Keratinocyte (primary cell): ENCODE measurements around the gene OMP. TPM values are rescaled to one million over a fixed set of nuclear protein-coding genes. Genes with fewer than 3 reads are reported as not detected.

Source experiments
- DNase-seq: peaks from one replicate; pipeline ENCODE4 v3.0.0-alpha.2; 2011; ENCODE audit warnings: low read depth, missing footprints, low spot score
- FAIRE-seq: peaks from 2 replicates; lab custom pipeline; 2011; peaks lifted over from hg19 to GRCh38; lab: Jason Lieb, UNC
- H2AFZ ChIP-seq: 2 replicates; pipeline ENCODE4 v1.6.0; 2012; ENCODE audit warnings: low read length, control low read depth, inconsistent platforms; ENCODE audit not compliant: control insufficient read depth
- H3K27ac ChIP-seq: 2 replicates; pipeline ENCODE4 v1.5.1; 2011; ENCODE audit warnings: low read length; ENCODE audit not compliant: control insufficient read depth, insufficient read depth
- H3K27me3 ChIP-seq: 3 replicates; pipeline ENCODE4 v1.6.0; 2011; ENCODE audit warnings: low read length; ENCODE audit not compliant: control insufficient read depth, insufficient read depth; ENCODE audit errors: extremely low read depth
- H3K36me3 ChIP-seq, 2 experiments: 2 replicates in 1 of 2; 3 replicates in 1 of 2; pipeline ENCODE4 v1.5.1; 2011; ENCODE audit warnings: low read length in 2 of 2, mild to moderate bottlenecking in 1 of 2; ENCODE audit not compliant: control insufficient read depth in 2 of 2, insufficient read depth in 2 of 2; ENCODE audit errors: extremely low read depth in 1 of 2
- H3K4me1 ChIP-seq: 3 replicates; pipeline ENCODE4 v1.5.1; 2011; ENCODE audit warnings: low read length; ENCODE audit not compliant: control insufficient read depth, insufficient read depth; ENCODE audit errors: extremely low read depth
- H3K4me2 ChIP-seq: 3 replicates; pipeline ENCODE4 v1.6.0; 2011; ENCODE audit warnings: low read depth, low read length; ENCODE audit not compliant: control insufficient read depth, insufficient read depth; ENCODE audit errors: extremely low read depth
- H3K4me3 ChIP-seq, 3 experiments: fragments of 200-600 bp in 1 of 3; sonication (generic) in 1 of 3; 2 replicates in 2 of 3; 3 replicates in 1 of 3; pipeline ENCODE4 v1.5.1; 2011 to 2016; ENCODE audit warnings: low read length in 3 of 3, mild to moderate bottlenecking in 3 of 3, control low read depth in 2 of 3, inconsistent platforms in 1 of 3, low read depth in 1 of 3, mixed read lengths in 1 of 3, mixed run types in 1 of 3, moderate library complexity in 1 of 3; ENCODE audit not compliant: control insufficient read depth in 2 of 3, insufficient read depth in 2 of 3; ENCODE audit errors: extremely low read depth in 1 of 3
- H3K79me2 ChIP-seq: 2 replicates; pipeline ENCODE4 v1.6.0; 2012; ENCODE audit warnings: low read length; ENCODE audit not compliant: control insufficient read depth, insufficient read depth
- H3K9ac ChIP-seq: 3 replicates; pipeline ENCODE4 v1.6.0; 2011; ENCODE audit warnings: low read length; ENCODE audit not compliant: control insufficient read depth, insufficient read depth; ENCODE audit errors: extremely low read depth
- H3K9me1 ChIP-seq: 3 replicates; pipeline ENCODE4 v1.6.0; 2011; ENCODE audit warnings: low read length; ENCODE audit not compliant: control insufficient read depth, insufficient read depth; ENCODE audit errors: extremely low read depth
- H3K9me3 ChIP-seq: 2 replicates; pipeline ENCODE4 v1.5.1; 2012; ENCODE audit warnings: low read depth, low read length; ENCODE audit not compliant: control insufficient read depth
- H4K20me1 ChIP-seq: 3 replicates; pipeline ENCODE4 v1.6.0; 2011; ENCODE audit warnings: low read length; ENCODE audit not compliant: control insufficient read depth, insufficient read depth; ENCODE audit errors: extremely low read depth
- CTCF ChIP-seq, 3 experiments: IDR thresholded peaks in 1 of 3; conservative IDR thresholded peaks in 1 of 3; optimal IDR thresholded peaks in 1 of 3; 2 replicates in 2 of 3; 3 replicates in 1 of 3; pipeline versions ENCODE3 to v1.5.1; 2011; ENCODE audit warnings: low read length in 3 of 3, mild to moderate bottlenecking in 3 of 3, moderate library complexity in 2 of 3, control low read depth in 1 of 3, inconsistent platforms in 1 of 3; ENCODE audit not compliant: insufficient read depth in 2 of 3; ENCODE audit errors: extremely low read depth in 1 of 3
- EZH2 ChIP-seq: IDR thresholded peaks from one replicate; pipeline ENCODE4 v1.6.1; 2012; ENCODE audit warnings: inconsistent platforms, mild to moderate bottlenecking, low read length, moderate library complexity
- dilution Hi-C: fragments of 300-500 bp; cut with MboI; formaldehyde crosslinking; loops from one replicate; pipeline ENCODE4 v1.7.0; 2020; ENCODE audit warnings: low sequenced_read_pairs; ENCODE audit not compliant: extremely low pct_ligation_motif_present
- polyA plus RNA-seq, 5 experiments: library from polyadenylated mRNA; depleted of rRNA in 3 of 5; stranded (reverse) in 3 of 5; stranded (forward) in 1 of 5; unstranded in 1 of 5; fragments of >200 nt; gene quantifications; 1 replicate in 1 of 5; 2 replicates in 3 of 5; 3 replicates in 1 of 5; pipeline versions ENCODE4 v1.2.1 to v1.2.3, GENCODE V29; 2011 to 2012; ENCODE audit warnings: missing spikeins in 2 of 5, low read depth in 1 of 5, low replicate concordance in 1 of 5

OMP gene
- polyA plus RNA-seq, 1 donor (not counting 4 experiments of a cell fraction or from before 2014, with no cell fraction given) = not detected

GRCh38 chr11:77085652-77086051, 17.0 kb upstream of the OMP start:
- dilution Hi-C loops = no loop called here

GRCh38 chr11:77086521-77087472, 15.8 kb upstream of the OMP start:
- Histone ChIP-seq H3K9ac (no peak overlapping the region), H3K79me2 (no peaks in the 10 kb centered on the region), H3K27me3 (no peaks in the 10 kb centered on the region), H3K9me3 (no peaks in the 10 kb centered on the region), H3K9me1 (no peaks in the 10 kb centered on the region), H3K4me2 (no peak overlapping the region), H2AFZ (no peak overlapping the region), H3K4me3 (no peak overlapping the region), H4K20me1 (no peaks in the 10 kb centered on the region), H3K27ac (no peak overlapping the region), H3K4me1 (peaks cover 3% of the 10 kb centered on the region), H3K36me3 (no peaks in the 10 kb centered on the region)
- no peak for DNase-seq
- TF ChIP-seq EZH2 (no peak), CTCF (optimal IDR thresholded peaks at IDR 0.05 in 1 of 3, IDR thresholded peaks at IDR 0.05 in 1 of 3, conservative IDR thresholded peaks at IDR 0.05 in 1 of 3; ENCODE audit: extremely low read depth in 1 of 3, insufficient read depth in 2 of 3, low read length in 3 of 3) (no peak)
- no peak for FAIRE-seq
- dilution Hi-C loops = no loop called here

More at GRCh38 chr11:77085652-77086051, 17.0 kb upstream of the OMP start:
- Histone ChIP-seq H3K27ac (no peak overlapping the region), H3K4me3 (no peak overlapping the region), H3K9me1 (no peaks in the 10 kb centered on the region), H3K36me3 (no peaks in the 10 kb centered on the region), H3K4me2 (no peak overlapping the region), H3K79me2 (no peaks in the 10 kb centered on the region), H4K20me1 (no peaks in the 10 kb centered on the region), H3K27me3 (no peaks in the 10 kb centered on the region), H2AFZ (no peak overlapping the region), H3K9ac (no peak overlapping the region), H3K4me1 (peaks cover 1% of the 10 kb centered on the region), H3K9me3 (no peaks in the 10 kb centered on the region)
- no peak for TF ChIP-seq EZH2
- TF ChIP-seq CTCF (optimal IDR thresholded peaks at IDR 0.05 in 1 of 3, IDR thresholded peaks at IDR 0.05 in 1 of 3, conservative IDR thresholded peaks at IDR 0.05 in 1 of 3; ENCODE audit: extremely low read depth in 1 of 3, insufficient read depth in 2 of 3, low read length in 3 of 3) = no peak
- FAIRE-seq (no peak), DNase-seq (no peak)
